HG02943 (cell line): ENCODE measurements around the gene HDGFL2.

Source experiments
- ATAC-seq: cut with Tn5 transposase; IDR thresholded peaks from one replicate; pipeline ENCODE4 v1.9.1; 2021; ENCODE audit warnings: mild to moderate bottlenecking, low read depth, moderate library complexity; ENCODE audit not compliant: unreplicated experiment

Gene HDGFL2

DNA sequence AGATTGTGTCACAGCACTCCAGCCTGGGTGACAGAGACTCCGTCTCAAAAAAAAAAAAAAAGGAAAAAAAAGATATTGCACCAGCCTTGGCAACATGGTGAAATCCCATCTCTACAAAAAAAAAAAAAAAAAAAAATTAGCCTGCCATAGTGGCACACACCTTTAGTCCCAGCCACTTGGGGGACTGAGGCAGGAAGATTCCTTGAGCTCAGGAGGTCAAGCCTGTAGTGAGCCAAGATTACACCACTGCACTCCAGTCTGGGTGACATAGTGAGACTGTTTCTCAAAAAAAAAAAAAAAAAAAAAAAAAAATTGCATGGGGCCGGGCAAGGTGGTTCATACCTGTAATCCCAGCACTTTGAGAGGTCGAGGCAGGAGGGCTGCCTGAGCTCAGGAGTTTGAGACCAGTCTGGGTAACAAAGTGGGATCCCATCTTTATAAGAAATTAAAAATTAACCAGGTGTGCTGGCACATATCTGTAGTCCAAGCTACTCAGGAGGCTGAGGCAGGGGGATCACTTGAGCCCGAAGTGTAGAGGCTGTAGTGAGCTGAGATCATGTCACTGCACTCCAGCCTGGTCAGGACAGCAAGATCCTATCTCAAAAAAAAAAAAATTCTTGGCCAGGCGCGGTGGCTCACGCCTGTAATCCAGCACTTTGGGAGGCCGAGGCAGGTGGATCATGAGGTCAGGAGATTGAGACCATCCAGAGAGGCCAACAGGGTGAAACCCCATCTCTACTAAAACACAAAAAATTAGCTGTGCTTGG is 7.1 kb upstream of the HDGFL2 start:
- no peak for ATAC-seq

DNA sequence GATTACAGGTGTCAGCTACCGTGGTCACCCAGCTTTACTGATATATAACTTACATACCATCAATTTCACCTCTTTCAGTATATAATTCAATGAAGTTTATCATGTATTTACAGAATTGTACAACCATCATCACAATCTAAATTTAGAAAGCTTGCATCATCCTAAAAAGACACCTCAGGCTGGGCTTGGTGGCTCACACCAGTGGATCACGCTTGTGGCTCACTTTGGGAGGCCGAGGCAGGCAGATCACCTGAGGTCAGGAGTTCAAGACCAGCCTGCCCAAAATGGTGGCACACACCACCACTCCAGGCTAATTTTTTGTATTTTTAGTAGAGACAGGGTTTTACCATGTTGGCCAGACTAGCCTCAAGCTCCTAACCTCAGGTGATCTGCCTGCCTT is 4.3 kb upstream of the HDGFL2 start:
- no peak for ATAC-seq

DNA sequence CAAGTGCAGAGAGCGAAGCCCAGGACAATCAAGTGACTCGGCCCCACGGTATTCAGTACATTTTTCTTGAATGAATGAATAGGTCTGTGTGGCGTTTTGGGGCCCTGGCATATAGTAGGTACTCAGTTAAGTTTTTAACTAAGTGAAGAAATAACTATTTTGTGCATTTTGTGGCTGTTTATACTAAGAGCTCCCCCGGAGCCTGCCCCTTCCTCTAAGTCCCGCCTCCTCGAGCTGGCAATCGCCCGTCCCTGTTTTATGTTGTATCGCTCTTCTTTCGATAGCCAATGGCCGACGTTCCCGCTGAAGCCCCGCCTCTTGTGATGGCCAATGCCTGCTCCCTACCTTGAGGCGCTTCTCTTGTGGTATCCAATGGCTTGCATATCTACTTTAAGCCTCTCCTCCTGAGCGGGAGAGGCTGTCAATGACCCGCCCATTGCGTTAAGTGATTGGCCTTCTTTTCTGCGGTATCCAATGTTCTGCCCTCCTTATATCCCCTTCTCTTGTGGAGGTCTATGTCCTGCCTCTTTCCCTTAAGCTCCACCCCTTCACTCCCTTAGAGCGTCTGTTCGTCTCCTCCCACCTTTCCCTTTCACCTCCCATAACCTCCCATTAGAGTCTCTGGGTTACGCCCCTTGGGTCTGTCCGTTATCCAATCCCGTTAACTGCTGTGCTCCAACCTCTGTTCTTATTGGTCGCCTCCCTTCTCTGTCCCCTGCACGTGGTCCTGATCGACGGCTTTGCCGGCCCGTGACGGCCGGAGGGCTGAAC is 509 bp upstream of the HDGFL2 start:
- ATAC-seq: peak; percentile 88

DNA sequence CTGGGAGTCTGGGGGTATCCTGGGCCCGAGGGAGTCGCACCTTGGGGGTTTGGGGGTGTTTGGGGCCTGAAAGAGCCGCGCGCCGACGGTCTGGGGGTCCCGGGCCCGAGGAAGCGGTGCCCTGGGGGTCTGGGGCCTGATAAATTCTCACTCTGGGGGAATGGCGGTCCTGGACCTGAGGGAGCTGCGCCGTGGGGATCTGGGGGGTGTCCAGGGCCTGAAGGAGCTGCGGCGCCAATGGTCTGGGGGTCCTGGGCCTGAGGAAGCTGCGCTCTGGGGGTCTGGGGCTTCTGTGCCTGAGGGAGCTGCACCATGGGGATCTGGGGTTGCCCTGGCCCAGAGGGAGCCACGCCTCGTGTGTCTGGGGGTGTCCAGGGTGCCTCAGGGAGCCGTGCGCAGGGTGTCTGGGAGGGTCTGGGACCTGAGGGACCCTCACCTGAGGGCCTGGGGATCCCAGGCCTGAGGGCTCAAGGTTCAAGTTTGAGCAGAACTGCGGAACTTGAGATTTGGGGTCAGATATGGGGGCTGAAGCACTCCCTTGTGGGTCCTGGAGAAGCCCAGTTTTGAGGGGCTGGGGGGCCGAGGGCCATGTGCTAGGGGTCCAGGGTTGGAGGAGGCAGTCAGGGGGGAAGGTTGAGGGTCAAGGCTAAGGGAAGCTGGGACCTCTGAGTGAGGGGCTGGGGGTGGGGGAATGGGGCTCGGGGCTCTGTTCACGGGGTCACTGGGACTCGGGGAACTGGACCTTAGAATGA is 1.1 kb downstream of the HDGFL2 start:
- ATAC-seq: no peak

DNA sequence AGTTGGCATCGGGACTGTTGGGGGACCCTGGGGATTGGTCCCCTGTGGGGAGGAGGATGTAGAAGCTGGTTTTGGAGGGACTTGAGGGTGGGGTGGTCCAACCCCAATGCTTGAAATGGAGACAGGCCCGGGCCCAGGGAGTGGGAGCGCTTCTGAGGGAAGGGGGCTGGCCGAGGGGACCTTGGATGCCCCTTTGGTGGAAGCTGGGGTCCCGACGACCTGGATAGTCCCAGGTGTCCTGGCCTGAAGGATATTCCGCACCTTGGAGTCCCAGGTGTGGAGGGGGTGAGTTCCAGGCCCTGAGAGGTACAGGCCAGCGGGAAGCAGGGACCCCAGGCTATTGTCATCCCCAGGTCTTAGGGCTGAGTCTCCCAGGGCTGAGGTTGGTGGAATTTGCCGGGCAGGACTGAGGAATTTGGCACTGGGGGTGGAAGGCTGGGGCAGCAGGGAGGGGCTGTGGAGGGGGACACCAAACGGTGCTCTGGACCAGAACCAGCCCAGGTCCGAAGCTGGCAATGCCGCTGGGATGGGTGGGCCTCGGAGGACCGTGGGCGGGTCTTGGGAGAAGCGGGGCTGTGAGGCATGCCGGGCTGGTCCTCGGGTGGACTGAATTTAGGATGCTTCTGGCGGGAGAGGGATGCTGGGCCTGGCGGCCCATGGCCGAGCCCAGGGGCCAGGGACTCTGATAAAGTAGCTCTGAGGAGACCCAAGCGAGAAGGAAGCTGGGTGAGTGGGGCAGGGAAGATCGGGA is 1.8 kb downstream of the HDGFL2 start:
- ATAC-seq: no peak

DNA sequence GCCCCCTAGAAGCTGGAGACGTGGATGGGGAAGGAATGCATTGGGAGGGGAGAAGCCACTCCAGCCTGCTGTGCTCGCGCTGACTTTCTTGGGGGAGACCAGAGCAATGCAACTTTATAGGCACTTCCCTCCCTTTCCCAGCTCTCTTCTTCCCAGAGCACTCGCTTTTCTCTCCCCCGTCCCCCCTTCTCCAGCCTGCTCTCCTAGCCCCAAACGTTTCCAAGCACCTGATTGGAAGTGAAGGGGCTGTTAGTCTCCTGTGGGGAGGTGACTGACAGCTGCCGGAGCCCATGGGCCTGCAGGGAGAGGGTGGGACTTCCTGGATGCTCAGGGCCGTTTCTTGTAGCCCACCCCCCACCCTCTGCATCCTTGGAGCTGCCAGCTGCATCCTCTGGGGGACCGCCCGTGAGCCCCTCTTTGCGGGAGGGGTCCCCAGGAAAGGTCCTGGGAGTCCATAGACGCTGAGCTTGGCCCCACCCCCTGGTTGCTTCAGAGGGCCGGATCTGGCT is 2.5 kb downstream of the HDGFL2 start:
- ATAC-seq: no peak

DNA sequence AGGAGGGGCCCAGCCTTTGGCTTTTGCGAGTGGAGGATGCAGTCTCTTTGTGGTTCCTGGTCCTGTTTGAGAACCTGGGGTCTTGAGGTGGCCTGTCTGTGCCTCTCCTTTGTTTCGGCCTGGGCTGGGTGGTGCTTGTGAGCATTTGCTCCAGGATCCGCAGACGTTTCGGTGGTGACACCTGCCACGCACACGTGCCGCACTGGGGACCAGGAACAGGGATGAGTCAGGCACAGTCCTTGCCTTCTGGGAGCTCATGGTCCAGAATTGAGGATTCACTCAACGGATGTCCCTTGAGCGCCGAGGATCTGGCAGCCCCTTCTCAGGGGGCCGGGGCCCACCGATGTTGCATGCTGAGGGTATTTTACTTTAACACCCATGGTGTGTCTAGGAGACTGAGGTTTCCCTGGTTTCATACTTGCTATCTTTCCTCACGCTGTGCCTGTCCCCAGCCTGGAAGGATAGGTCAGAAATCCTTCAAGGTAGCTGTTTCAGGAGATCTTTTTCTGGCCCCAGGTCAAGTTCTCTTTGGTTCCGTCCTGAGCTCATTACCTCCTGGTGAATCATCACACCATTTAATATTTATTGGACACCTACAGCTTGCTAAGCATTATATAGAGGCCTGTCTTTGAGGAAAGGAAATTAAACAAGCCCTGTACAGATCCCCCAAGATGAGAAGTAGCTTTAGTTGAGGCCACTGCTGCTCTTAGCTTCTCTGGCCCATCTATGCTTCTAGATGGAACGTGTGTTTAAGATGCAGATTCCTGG is 5.1 kb downstream of the HDGFL2 start:
- no peak for ATAC-seq

DNA sequence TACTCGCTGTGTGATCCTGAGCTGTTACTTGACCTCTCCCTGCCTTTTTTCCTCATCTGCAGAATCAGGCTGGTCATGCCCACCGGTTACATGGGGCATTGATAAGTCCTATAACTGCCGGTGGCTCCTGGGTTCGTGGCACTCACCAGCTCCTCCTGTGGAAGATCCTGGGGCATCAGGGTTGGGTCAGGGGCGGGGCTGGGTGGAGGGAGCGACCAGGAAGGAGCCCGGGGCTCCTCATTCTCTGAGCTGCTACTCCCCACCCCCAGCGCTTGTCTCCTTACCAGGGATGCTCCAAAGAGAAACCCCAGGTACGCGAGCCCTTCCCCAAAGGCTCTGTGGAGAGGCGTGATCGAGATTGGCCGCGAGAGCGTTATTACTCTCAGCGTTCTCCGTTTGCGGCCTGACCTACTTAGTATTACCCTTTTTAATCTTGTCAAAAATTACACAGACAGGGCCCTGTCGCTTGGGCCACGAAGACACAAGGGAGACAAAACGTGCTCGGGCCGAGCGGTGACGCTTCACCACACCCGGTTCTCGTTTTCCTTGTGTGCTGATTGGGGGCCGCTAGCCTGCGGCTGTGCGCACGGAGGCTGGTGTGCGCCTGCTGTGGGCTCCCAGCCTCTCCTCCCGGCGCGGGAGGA is 10.7 kb downstream of the HDGFL2 start:
- no peak for ATAC-seq

DNA sequence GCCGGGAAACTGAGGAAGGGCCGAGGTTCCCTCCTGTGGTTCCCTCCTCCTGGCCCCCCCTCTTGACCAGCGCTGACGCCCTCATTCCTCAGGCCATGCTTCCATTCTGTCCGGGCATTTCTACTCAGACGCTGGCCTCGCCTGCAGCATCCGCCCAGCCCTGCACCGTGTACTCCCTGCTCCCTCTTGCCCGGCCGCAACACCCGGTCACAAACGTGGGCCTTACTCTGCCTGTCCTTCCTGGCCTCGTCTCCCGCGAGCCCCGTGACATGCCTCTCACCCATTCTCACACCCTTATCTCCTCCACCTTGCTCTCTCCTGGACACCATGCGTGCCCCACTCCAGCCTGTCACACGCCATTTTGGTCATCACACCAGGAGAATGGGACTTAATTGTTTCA is 11.3 kb downstream of the HDGFL2 start:
- no peak for ATAC-seq

DNA sequence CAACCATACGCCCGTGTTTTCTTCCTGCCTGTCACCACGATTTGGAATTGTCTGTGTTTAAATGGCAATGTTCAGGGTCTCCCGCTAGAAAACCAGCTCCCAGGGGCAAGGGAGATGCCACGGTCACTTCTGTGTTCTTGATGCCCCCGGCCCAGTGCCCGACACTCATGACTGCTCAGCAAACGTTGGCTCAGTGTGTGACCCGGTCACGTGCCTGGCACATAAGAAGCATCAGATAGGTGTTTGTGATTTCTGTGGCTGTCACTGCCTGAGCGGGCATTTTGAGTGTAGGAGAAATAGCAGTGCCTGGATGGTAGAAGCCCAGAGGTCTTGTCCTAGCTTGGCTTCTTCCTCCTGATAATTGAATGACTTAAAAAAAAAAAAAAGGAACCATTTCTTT is 15.5 kb downstream of the HDGFL2 start:
- no peak for ATAC-seq

DNA sequence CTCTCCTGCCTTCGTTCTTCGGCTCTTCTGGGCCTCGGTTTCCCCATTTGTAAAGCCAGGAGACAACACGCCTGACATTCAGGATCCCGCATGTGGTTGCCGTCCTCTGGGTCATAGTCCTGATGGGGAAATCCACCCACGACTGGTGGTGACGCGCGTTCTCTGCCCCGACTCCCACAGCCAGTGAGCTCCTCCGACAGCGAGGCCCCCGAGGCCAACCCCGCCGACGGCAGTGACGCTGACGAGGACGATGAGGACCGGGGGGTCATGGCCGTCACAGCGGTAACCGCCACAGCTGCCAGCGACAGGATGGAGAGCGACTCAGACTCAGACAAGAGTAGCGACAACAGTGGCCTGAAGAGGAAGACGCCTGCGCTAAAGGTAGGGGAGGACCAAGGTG is 16.4 kb downstream of the HDGFL2 start:
- no peak for ATAC-seq

DNA sequence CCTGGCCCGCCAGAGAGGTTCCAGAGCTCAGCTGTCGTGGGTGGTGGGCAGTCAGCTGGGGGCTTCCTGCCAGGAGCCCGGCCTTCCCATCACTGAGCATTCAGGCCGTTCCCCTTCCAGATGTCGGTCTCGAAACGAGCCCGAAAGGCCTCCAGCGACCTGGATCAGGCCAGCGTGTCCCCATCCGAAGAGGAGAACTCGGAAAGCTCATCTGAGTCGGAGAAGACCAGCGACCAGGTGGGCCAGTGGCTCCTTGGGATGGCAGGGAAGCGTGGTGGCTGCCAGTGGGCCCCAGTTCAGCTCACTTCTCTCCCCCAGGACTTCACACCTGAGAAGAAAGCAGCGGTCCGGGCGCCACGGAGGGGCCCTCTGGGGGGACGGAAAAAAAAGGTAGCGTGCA is 19.3 kb downstream of the HDGFL2 start:
- no peak for ATAC-seq

DNA sequence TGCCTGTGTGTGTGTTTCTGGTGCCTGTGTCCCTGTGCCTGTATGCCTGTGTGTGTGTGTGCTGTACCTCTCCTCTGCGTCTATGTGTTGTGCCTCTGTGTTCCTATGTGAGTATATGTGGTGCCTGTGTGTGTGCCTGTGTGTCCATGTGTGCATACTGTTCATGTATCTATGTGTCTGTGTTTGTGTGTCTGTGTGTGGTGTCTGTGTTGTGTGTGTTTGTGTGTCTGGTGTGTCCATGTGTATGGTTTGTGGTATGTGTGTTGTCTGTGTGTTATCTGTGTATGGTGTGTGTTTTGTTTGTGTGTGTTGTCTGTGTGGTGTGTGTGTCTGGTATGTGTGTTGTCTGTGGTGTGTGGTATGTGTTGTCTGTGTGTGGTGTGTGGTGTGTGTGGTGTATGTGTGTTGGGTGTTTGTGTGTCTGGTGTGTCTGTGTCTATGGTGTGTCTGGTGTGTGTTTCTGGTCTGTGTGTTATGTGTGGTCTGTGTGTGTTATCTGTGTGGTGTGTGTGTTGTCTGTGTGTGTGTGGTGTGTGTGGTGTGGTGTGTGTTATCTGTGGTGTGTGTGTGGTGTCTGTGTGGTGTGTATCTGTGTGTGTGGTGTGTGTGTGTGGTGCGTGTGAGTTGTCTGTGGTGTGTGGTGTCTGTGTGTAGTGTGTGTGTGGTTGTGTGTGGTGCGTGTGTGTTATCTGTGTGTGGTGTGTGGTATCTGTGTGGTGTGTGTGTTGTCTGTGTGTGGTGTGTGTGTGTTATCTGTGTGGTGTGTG is 20.4 kb downstream of the HDGFL2 start:
- ATAC-seq: no peak

DNA sequence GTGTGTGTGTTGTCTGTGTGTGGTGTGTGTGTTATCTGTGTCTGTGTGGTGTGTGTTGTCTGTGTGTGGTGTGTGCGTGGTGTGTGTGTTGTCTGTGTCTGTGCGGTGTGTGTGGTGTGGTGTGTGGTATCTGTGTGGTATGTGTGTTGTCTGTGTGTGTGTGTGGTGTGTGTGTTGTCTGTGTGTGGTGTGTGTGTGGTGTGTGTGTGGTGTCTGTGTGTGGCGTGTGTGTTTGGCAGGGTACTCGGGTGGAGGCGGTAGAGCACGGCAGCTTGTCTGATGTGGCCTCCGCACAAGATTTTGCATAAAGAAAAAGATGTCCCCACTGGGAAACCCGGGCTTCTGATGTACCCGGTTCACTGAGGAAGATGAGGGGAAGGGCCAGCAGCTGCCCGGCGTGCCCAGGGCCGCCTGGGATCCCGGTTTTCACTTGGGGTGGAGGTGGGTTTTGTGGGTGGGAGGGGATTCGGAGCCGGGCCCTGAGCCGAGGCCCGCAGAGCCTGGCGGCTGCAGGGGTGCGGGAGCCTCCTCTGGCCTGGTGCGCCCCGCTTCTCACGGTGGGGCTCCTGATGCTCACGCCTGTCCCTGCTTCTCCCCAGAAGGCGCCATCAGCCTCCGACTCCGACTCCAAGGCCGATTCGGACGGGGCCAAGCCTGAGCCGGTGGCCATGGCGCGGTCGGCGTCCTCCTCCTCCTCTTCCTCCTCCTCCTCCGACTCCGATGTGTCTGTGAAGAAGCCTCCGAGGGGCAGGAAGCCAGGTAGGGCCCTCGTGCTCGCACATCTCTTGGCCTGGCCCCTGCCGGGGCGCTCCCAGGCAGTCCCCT is 21.2 kb downstream of the HDGFL2 start:
- ATAC-seq: no peak

DNA sequence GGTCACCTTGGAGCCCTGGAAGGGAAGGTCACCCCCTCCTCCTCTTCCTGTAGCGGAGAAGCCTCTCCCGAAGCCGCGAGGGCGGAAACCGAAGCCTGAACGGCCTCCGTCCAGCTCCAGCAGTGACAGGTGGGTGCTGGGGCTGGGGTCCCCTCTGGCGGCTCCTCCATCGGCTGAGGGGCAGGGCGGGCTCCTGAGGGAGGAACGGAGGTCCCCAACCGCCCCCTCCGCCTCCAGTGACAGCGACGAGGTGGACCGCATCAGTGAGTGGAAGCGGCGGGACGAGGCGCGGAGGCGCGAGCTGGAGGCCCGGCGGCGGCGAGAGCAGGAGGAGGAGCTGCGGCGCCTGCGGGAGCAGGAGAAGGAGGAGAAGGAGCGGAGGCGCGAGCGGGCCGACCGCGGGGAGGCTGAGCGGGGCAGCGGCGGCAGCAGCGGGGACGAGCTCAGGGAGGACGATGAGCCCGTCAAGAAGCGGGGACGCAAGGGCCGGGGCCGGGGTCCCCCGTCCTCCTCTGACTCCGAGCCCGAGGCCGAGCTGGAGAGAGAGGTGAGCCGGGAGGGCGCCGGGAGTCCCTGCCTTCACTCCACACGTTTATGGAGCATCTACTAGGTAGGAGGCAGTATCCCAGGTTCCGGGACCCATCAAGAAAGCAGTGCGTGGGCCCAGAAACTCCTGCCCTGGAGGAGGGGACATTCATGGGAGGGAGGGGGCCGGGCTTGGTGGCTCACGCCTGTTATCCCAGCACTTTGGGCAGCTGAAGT is 22.0 kb downstream of the HDGFL2 start:
- no peak for ATAC-seq

DNA sequence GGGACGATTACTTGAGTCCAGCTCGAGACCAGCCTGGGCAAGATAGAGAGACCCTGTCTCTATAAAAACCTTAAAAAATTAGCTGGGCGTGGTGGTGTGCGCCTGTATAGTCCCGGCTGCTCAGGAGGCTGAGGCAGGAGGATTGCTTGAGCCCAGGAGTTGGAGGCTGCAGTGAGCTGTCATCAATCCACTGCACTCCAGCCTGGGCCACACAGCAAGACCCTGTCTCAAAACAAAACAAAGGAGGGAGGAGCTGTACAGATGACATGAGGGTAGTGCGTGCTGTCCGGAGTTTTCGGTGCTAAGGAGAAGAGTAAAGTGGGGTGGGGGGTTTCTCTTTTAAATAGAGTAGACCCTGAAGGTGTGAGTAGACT is 22.6 kb downstream of the HDGFL2 start:
- no peak for ATAC-seq

DNA sequence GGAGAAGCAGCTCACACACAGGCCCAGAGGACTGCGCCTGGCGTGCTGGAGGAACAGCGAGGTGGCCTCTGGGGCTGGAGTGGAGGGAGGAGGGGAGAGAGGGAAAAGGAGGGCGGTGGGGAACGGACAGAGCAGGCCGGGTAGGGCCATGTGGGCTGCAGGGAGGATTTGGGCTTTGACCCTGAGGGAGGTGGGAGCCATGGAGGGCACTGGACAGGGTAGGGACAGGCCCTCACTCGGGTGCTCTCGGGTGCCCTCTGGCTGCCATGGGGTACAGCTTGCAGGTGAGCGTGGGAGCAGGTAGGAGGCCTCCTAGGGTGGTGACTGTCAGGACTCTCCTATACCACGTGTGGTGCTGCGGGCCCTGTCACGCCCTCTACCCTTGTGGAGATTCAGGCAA is 23.4 kb downstream of the HDGFL2 start:
- no peak for ATAC-seq
